Colonic mucosa (tissue), 4 donors: ENCODE results near the gene GPM6B. TPM values are rescaled to one million over a fixed set of nuclear protein-coding genes. Genes with fewer than 3 reads are reported as not detected.

Experiments
- DNase-seq: peaks from one replicate; pipeline ENCODE4 v3.0.0-alpha.2; 2020
- H3K27ac ChIP-seq: fragments of 200-600 bp; one replicate; pipeline ENCODE4 v1.8.0; 2021
- H3K27me3 ChIP-seq: fragments of 200-600 bp; one replicate; pipeline ENCODE4 v1.8.0; 2021
- H3K36me3 ChIP-seq: fragments of 200-600 bp; one replicate; pipeline ENCODE4 v1.8.0; 2021
- H3K4me1 ChIP-seq: fragments of 200-600 bp; one replicate; pipeline ENCODE4 v1.8.0; 2021; ENCODE audit warnings: mild to moderate bottlenecking
- H3K4me3 ChIP-seq: fragments of 200-600 bp; one replicate; pipeline ENCODE4 v1.8.0; 2021
- H3K9ac ChIP-seq, 2 donors: one replicate each; pipeline ENCODE4 v1.7.0; 2013; ENCODE audit warnings: control low read depth in 2 of 2, low read depth in 2 of 2, low read length in 2 of 2
- H3K9me3 ChIP-seq: fragments of 200-600 bp; one replicate; pipeline ENCODE4 v1.8.0; 2021
- intact Hi-C: fragments of 100-400 bp; cut with DNase I; formaldehyde crosslinking; loops from one replicate; pipeline ENCODE4 v1.14.1; 2022
- total RNA-seq, 2 donors: library from RNA; stranded (reverse); fragmentation: NEBNext Ultra II Directional in 1 of 2; extraction: Animal tissue kit (Norgen Biotek cat#: 25700) in 1 of 2; gene quantifications; one replicate each; pipeline ENCODE4 v1.2.1, GENCODE V29; 2021
- TF ChIP-seq, protein P1 (sequence below): fragments of 200-600 bp; IDR thresholded peaks from one replicate; pipeline ENCODE4 v1.8.0; 2022; ENCODE audit warnings: antibody characterized with exemption, mild to moderate bottlenecking
- donor health status: healthy.
- donor health status: DM: no; HTN: no; CAD: no.
- donor health status: DM: no; HTN: no; CAD: no.

Gene GPM6B, protein sequence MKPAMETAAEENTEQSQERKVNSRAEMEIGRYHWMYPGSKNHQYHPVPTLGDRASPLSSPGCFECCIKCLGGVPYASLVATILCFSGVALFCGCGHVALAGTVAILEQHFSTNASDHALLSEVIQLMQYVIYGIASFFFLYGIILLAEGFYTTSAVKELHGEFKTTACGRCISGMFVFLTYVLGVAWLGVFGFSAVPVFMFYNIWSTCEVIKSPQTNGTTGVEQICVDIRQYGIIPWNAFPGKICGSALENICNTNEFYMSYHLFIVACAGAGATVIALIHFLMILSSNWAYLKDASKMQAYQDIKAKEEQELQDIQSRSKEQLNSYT
- 1 to 10 TPM; 2.7 to 8.6 TPM for total RNA-seq

- H3K9ac ChIP-seq = no peak within 1 kb of the TSS
- H3K4me1 ChIP-seq = no peaks in the 10 kb centered on the region
- no peaks in the 10 kb centered on the region for H3K36me3 ChIP-seq
- H3K4me3 ChIP-seq = no peak within 1 kb of the TSS
- H3K27me3 ChIP-seq = peaks cover 4% of the 10 kb centered on the region
- H3K9me3 ChIP-seq = no peaks in the 10 kb centered on the region
- DNase-seq = no peak
- intact Hi-C loops = no loop called here
- no peak within 1 kb of the TSS for H3K27ac ChIP-seq
- TF ChIP-seq, protein P1, sequence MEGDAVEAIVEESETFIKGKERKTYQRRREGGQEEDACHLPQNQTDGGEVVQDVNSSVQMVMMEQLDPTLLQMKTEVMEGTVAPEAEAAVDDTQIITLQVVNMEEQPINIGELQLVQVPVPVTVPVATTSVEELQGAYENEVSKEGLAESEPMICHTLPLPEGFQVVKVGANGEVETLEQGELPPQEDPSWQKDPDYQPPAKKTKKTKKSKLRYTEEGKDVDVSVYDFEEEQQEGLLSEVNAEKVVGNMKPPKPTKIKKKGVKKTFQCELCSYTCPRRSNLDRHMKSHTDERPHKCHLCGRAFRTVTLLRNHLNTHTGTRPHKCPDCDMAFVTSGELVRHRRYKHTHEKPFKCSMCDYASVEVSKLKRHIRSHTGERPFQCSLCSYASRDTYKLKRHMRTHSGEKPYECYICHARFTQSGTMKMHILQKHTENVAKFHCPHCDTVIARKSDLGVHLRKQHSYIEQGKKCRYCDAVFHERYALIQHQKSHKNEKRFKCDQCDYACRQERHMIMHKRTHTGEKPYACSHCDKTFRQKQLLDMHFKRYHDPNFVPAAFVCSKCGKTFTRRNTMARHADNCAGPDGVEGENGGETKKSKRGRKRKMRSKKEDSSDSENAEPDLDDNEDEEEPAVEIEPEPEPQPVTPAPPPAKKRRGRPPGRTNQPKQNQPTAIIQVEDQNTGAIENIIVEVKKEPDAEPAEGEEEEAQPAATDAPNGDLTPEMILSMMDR = no peak
These were observed at the start of gene GPM6B for GRCh38 chrX:13816643-13817627. TSS of gene GPM6B (minus strand) at chrX:13817093. CDS start at chrX:13816904, 189 bp downstream.

GRCh38 chrX:13864264-13864663 lies 47.4 kb upstream of the GPM6B start:
- Histone ChIP-seq H3K4me3 (no peak overlapping the region), H3K27ac (no peak overlapping the region), H3K27me3 (peaks cover 4% of the 10 kb centered on the region), H3K36me3 (no peaks in the 10 kb centered on the region), H3K9ac (no peak overlapping the region), H3K4me1 (no peaks in the 10 kb centered on the region), H3K9me3 (no peaks in the 10 kb centered on the region)
- TF ChIP-seq, protein P1 = no peak
- no peak for DNase-seq
- intact Hi-C loops = no loop called here

DNA sequence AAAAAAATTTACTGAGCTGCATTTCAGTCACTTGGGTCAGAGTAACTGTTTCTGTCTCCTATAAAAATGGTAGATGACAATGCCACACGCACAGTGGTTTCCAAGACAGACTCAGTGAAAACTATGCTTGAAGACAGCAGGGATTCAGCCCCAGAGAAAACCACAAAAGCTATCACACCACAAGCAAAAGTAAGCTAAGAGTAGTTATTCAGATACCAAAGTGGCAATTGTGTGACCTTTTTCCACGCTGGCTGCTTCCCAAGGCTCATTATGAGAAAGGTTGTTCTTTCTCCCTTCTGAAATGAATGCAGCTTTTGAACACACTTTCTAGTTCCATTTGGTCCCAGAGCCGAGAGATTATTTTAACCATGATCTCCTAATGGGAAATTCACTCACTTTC lies 46.4 kb upstream of the GPM6B start:
- Histone ChIP-seq H3K27me3 (peaks cover 4% of the 10 kb centered on the region), H3K27ac (no peak overlapping the region), H3K4me3 (no peak overlapping the region), H3K36me3 (no peaks in the 10 kb centered on the region), H3K9ac (no peak overlapping the region), H3K9me3 (no peaks in the 10 kb centered on the region), H3K4me1 (no peaks in the 10 kb centered on the region)
- TF ChIP-seq, protein P1 = no peak
- intact Hi-C loops = no loop called here
- no peak for DNase-seq

DNA sequence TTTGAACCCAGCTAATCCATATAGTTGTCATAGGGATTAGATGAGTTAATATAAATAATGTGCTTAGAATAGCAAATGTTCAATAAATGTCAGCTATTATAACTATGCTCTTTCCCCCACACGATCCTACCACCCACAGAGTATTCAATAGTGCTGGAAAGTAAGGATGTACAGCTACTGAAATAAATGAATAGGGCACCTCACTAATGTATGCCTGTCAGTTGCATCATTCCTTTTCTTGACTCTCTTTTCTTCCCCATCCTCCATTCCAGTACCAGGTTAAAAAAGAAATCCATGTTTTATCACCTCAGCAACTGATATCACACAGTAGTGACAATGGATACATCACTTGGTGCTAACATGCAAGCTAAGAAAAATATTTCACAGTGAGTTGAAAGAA lies 42.8 kb upstream of the GPM6B start:
- no peak for DNase-seq
- Histone ChIP-seq H3K9ac (no peak overlapping the region), H3K27me3 (peaks cover 9% of the 10 kb centered on the region), H3K36me3 (no peaks in the 10 kb centered on the region), H3K4me1 (no peaks in the 10 kb centered on the region), H3K9me3 (no peaks in the 10 kb centered on the region), H3K4me3 (no peak overlapping the region), H3K27ac (no peak overlapping the region)
- intact Hi-C loops = no loop called here
- TF ChIP-seq, protein P1 = no peak

GRCh38 chrX:13857804-13858203 lies 40.9 kb upstream of the GPM6B start:
- peaks cover 9% of the 10 kb centered on the region for H3K27me3 ChIP-seq
- no peaks in the 10 kb centered on the region for H3K4me1 ChIP-seq
- TF ChIP-seq, protein P1 = no peak
- H3K27ac ChIP-seq = no peak overlapping the region
- no peaks in the 10 kb centered on the region for H3K36me3 ChIP-seq
- intact Hi-C loops = no loop called here
- H3K9ac ChIP-seq = no peak overlapping the region
- no peak for DNase-seq
- H3K4me3 ChIP-seq = no peak overlapping the region
- no peaks in the 10 kb centered on the region for H3K9me3 ChIP-seq
